HG03558 (cell line): ENCODE data around the gene OR51I1.

Experiments used
- ATAC-seq: cut with Tn5 transposase; IDR thresholded peaks from one replicate; pipeline ENCODE4 v1.9.1; 2021; ENCODE audit warnings: moderate number of reproducible peaks; ENCODE audit not compliant: unreplicated experiment; ENCODE audit errors: extremely low read depth

The OR51I1 gene, protein sequence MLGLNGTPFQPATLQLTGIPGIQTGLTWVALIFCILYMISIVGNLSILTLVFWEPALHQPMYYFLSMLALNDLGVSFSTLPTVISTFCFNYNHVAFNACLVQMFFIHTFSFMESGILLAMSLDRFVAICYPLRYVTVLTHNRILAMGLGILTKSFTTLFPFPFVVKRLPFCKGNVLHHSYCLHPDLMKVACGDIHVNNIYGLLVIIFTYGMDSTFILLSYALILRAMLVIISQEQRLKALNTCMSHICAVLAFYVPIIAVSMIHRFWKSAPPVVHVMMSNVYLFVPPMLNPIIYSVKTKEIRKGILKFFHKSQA

GRCh38 chr11:5441414-5441813, at the start of gene OR51I1:
Gene OR51I1, minus strand, starts transcription at chr11:5441514. Its CDS starts 0 bp downstream, at chr11:5441514.
- ATAC-seq: no peak

- ATAC-seq: no peak
These were observed 48.5 kb upstream of the OR51I1 start for GRCh38 chr11:5489576-5490357.

DNA sequence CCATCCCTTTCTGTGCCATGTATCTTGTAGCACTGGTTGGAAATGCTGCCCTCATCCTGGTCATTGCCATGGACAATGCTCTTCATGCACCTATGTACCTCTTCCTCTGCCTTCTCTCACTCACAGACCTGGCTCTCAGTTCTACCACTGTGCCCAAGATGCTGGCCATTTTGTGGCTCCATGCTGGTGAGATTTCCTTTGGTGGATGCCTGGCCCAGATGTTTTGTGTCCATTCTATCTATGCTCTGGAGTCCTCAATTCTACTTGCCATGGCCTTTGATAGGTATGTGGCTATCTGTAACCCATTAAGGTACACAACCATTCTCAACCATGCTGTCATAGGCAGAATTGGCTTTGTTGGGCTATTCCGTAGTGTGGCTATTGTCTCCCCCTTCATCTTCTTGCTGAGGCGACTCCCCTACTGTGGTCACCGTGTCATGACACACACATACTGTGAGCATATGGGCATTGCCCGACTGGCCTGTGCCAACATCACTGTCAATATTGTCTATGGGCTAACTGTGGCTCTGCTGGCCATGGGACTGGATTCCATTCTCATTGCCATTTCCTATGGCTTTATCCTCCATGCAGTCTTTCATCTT, 47.6 kb upstream of the OR51I1 start:
- no peak for ATAC-seq

DNA sequence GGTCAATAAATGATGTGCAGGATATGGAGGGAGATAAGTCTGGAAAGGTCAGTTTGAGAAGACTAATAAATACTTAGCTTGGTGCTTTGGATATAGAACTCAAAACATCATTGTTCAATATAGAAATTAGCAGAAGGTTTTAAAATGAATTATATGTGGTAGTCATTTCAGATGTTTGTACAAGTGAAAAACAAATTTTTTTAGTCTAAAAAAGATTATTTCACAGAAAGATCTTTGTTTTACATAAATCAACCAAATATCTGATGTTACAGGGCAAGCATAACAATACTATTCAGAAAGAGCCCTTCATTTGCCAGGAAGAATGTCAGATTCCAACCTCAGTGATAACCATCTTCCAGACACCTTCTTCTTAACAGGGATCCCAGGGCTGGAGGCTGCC, 47.1 kb upstream of the OR51I1 start, which contains the start of gene OR52D1:
OR52D1 (plus strand) TSS at position 301 of the 400 bp plus-strand sequence; CDS start at position 323, 22 bp downstream.
- no peak for ATAC-seq

- no peak for ATAC-seq
These were observed 45.1 kb upstream of the OR51I1 start for GRCh38 chr11:5486421-5486820.

- no peak for ATAC-seq
These were observed 44.7 kb upstream of the OR51I1 start for GRCh38 chr11:5486003-5486402.

GRCh38 chr11:5476186-5476819, 35.0 kb upstream of the OR51I1 start:
- ATAC-seq: no peak

GRCh38 chr11:5473921-5474320, 32.6 kb upstream of the OR51I1 start:
- ATAC-seq: no peak

DNA sequence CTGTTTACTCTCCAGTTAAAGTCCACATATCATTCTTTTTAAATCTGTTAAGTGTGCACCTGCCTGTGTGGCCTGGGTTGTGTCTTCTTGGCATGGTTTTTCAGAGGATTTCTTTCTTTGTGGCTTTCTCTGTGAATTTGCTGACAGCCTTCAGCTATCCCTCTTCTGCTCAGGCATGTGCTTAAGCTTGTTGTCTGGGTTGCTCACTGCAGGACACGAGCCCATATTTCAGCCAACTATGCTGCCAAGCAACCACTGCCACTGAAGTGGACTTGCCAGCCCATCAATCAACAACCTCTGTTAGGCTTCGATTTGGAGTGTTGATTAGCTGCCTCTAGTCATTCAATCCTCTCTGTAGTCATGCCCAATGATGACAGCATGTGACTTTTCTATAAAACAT, 26.2 kb upstream of the OR51I1 start:
- no peak for ATAC-seq

GRCh38 chr11:5460983-5461621, 19.8 kb upstream of the OR51I1 start:
- no peak for ATAC-seq

DNA sequence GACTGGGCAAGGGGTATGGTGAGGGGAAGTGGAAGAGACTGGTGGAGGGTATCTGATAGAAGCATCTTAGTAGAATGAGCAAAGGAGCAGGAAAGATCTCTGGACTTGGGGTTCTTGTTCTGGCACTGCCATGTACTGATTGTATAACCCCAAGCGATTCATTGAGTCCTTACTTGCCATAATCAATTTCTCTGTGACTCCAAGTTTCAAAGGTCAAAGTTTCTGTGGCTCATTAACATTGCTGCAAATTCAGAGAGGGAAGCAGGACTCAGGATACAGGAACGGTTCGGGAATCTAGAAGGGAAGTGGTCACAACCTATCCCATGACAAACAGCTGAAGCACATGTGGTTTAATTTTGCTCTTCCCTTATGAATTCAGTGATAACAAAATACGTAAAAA, 8.1 kb upstream of the OR51I1 start:
- ATAC-seq: no peak

DNA sequence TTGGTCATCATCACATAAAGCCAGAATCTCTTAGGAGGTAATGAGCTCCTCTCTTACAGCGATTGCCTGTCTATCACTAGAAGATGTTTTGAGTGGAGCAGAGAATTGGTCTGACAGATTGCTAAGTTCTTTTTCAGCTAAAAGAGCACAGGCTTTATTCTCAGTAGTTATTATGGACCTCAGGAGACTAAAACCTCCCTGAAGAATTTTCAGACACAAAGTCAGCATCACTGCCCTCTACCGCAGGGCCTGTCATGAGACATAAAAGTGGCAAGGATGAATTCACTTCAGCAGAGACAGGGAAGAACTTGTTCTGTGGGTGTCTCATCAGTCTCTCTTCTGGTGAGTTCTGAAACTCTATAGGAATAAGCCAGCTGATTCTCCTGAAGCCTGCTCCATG, 7.7 kb upstream of the OR51I1 start, which contains the start of gene OR51I2:
OR51I2 (plus strand) TSS at position 301 of the 400 bp plus-strand sequence. CDS start 4,166 bp downstream, outside the sequence.
- no peak for ATAC-seq

GRCh38 chr11:5443835-5444393, 2.6 kb upstream of the OR51I1 start:
- no peak for ATAC-seq

DNA sequence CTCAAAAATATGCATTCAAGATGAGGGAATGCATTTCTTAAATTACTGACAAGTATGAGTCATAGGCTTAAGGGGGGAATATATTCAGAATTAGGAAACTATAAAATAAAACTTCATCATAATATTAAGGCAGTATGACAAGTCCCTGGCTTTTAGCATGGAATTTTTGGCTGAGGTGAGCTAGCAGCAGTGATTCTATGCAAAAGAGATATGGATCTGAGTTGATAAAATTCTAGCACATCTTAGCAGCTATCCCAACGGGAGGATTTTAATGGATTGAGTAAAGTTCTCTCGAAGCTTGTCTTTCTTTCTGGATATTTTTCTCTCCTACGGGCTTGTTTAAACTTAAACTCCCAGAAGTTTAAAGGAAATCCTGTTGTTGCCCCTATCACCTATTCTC, 18.2 kb downstream of the OR51I1 start:
- no peak for ATAC-seq

- no peak for ATAC-seq
These were observed 19.5 kb downstream of the OR51I1 start, which contains the start of gene OR51Q1 for GRCh38 chr11:5421811-5422210. Gene OR51Q1, plus strand, starts transcription at chr11:5422111. Its CDS starts 90 bp downstream, at chr11:5422201.

DNA sequence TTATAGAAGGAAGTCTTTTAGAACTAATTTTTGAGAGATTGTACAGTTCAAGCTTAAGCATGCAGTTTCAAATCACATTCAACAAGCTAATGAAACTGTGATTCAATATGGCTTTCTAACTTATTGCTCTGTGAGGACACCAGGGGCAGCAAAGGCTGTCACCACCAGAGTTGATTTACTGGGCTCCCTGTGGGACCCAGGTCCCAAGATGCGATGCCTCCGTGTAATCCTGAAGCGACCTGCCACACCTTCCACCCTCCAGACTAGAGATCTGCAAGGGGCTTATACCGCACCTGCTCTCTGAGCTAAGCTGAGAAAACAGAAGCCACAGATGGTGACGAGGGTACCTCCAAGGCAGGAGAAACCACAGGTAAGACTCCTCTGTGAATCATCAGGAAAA, 20.3 kb downstream of the OR51I1 start:
- ATAC-seq: no peak

- ATAC-seq: no peak
These were observed 36.1 kb downstream of the OR51I1 start for GRCh38 chr11:5405173-5405572.

- no peak for ATAC-seq
These were observed 42.4 kb downstream of the OR51I1 start for GRCh38 chr11:5398936-5399335.

DNA sequence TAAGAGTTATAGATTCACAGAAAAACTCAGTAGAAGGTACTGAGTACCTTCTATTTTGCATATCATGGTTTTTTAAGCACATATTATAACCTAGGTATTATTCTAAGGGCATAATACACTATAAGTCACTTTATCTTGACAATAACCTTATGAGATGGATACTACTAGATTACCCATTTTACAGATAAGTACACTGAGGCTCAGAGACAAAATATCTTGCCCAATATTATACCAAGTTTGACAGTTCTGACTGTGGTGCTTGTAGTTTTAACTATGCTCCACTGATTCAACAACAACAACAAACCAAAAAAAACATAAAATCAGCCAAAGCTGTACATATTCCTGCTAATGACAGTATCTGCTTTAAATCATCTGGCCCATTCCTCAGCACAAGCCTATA, 47.2 kb downstream of the OR51I1 start:
- no peak for ATAC-seq
